GM12872 (cell line): ENCODE measurements around the gene IKBKG.

Experiments used
- CTCF ChIP-seq: IDR thresholded peaks from 3 replicates; pipeline ENCODE4 v1.5.1; 2011; ENCODE audit warnings: low read depth, mild to moderate bottlenecking, low read length, moderate library complexity; ENCODE audit not compliant: insufficient read depth

Gene IKBKG

GRCh38 chrX:154607370-154607769, 60.0 kb downstream of the IKBKG start:
- TF ChIP-seq CTCF: no peak
